DMS153 (cell line): ENCODE data around the gene BRMS1L.
"Not testable (repeated sequence)": the region's sequence is repeated elsewhere in the genome, so short reads cannot be mapped to it uniquely, and the experiment has no call there.

Experiments
- DNase-seq: peaks from one replicate; lab custom pipeline; 2025; lab: John Stamatoyannopoulos, UW

Gene BRMS1L

GRCh38 chr14:35821564-35822411, 4.3 kb upstream of the BRMS1L start:
- no peak for DNase-seq

- no peak for DNase-seq
These were observed 3.6 kb upstream of the BRMS1L start for GRCh38 chr14:35822501-35822900.

GRCh38 chr14:35824446-35825165, 1.5 kb upstream of the BRMS1L start:
- DNase-seq: not testable (repeated sequence)

- DNase-seq: no peak
These were observed 245 bp upstream of the BRMS1L start for GRCh38 chr14:35825968-35826217.

- no peak for DNase-seq
These were observed 846 bp downstream of the BRMS1L start for GRCh38 chr14:35826952-35827416.

- DNase-seq: no peak
These were observed 1.7 kb downstream of the BRMS1L start for GRCh38 chr14:35827678-35828472.

GRCh38 chr14:35829449-35829848, 3.3 kb downstream of the BRMS1L start:
- no peak for DNase-seq

- DNase-seq: no peak
These were observed 9.3 kb downstream of the BRMS1L start for GRCh38 chr14:35835208-35835982.

GRCh38 chr14:35841704-35842103, 15.6 kb downstream of the BRMS1L start:
- DNase-seq: not testable (repeated sequence)

- not testable (repeated sequence) for DNase-seq
These were observed 16.1 kb downstream of the BRMS1L start for GRCh38 chr14:35842245-35842644.

- DNase-seq: no peak
These were observed 18.4 kb downstream of the BRMS1L start for GRCh38 chr14:35844494-35844893.

GRCh38 chr14:35847636-35848035, 21.5 kb downstream of the BRMS1L start:
- DNase-seq: no peak

- DNase-seq: no peak
These were observed 23.0 kb downstream of the BRMS1L start for GRCh38 chr14:35849122-35849521.

- DNase-seq: no peak
These were observed 25.7 kb downstream of the BRMS1L start for GRCh38 chr14:35851823-35852222.

- DNase-seq: no peak
These were observed 27.1 kb downstream of the BRMS1L start for GRCh38 chr14:35853225-35853624.

GRCh38 chr14:35854696-35855270, 28.6 kb downstream of the BRMS1L start:
- no peak for DNase-seq

GRCh38 chr14:35855876-35856481, 29.8 kb downstream of the BRMS1L start:
- DNase-seq: no peak

GRCh38 chr14:35858521-35859209, 32.5 kb downstream of the BRMS1L start:
- no peak for DNase-seq

- no peak for DNase-seq
These were observed 35.2 kb downstream of the BRMS1L start for GRCh38 chr14:35861204-35861868.
